Kidney epithelial cell (primary cell): ENCODE measurements around the gene MAP4K5. TPM values are rescaled to one million over a fixed set of nuclear protein-coding genes. Genes with fewer than 3 reads are reported as not detected.
A peak's percentile ranks its signal among the peaks of the same experiment; 100 is the strongest.
"Not testable (repeated sequence)": the region's sequence is repeated elsewhere in the genome, so short reads cannot be mapped to it uniquely, and the experiment has no call there.

Source experiments
- DNase-seq: peaks from one replicate; pipeline ENCODE4 v3.0.0-alpha.2; 2010; ENCODE audit warnings: low read depth
- H3K27me3 ChIP-seq: 2 replicates; pipeline ENCODE4 v1.6.0; 2011; ENCODE audit warnings: low read length; ENCODE audit not compliant: control insufficient read depth, insufficient read depth
- H3K36me3 ChIP-seq: 2 replicates; pipeline ENCODE4 v1.5.1; 2011; ENCODE audit warnings: low read length; ENCODE audit not compliant: control insufficient read depth, insufficient read depth
- H3K4me3 ChIP-seq: 2 replicates; pipeline ENCODE4 v1.5.1; 2011; ENCODE audit warnings: low read depth, mild to moderate bottlenecking, control low read depth, low read length
- CTCF ChIP-seq: IDR thresholded peaks from 2 replicates; pipeline ENCODE4 v1.5.1; 2011; ENCODE audit warnings: mild to moderate bottlenecking, moderate library complexity, low read length, control low read depth, inconsistent platforms; ENCODE audit not compliant: insufficient read depth, poor library complexity, severe bottlenecking
- total RNA-seq: library from RNA; depleted of rRNA; stranded (reverse); fragments of >200 nt; gene quantifications from 2 replicates; pipeline ENCODE4 v1.2.3, GENCODE V29; 2015

Gene MAP4K5
- total RNA-seq, 1 donor from 2014 or later = 131 TPM

GRCh38 chr14:50569714-50570274 lies 37.4 kb upstream of the MAP4K5 start:
- H3K27me3 ChIP-seq = no peaks in the 10 kb centered on the region
- no peak for TF ChIP-seq CTCF
- no peak for DNase-seq
- no peak overlapping the region for H3K4me3 ChIP-seq
- no peaks in the 10 kb centered on the region for H3K36me3 ChIP-seq

- H3K36me3 ChIP-seq = no peaks in the 10 kb centered on the region
- no peak overlapping the region for H3K4me3 ChIP-seq
- no peak for DNase-seq
- H3K27me3 ChIP-seq = no peaks in the 10 kb centered on the region
- TF ChIP-seq CTCF = no peak
These were observed 30.5 kb upstream of the MAP4K5 start for GRCh38 chr14:50562841-50563240.

GRCh38 chr14:50560931-50561285 lies 28.5 kb upstream of the MAP4K5 start:
- Histone ChIP-seq H3K27me3 (no peaks in the 10 kb centered on the region), H3K4me3 (peak overlapping the region; percentile 62), H3K36me3 (no peaks in the 10 kb centered on the region)
- no peak for DNase-seq
- no peak for TF ChIP-seq CTCF

GRCh38 chr14:50559990-50560930 lies 27.9 kb upstream of the MAP4K5 start, which contains the start of gene ATL1:
ATL1 (plus strand) TSS chr14:50560145; CDS start chr14:50560266, 121 bp downstream.
- TF ChIP-seq CTCF = no peak
- no peak for DNase-seq
- H3K36me3 ChIP-seq = no peaks in the 10 kb centered on the region
- H3K27me3 ChIP-seq = no peaks in the 10 kb centered on the region
- peak within 1 kb of the TSS; percentile 62 for H3K4me3 ChIP-seq

- not testable (repeated sequence) for DNase-seq, H3K4me3 ChIP-seq, H3K36me3 ChIP-seq, H3K27me3 ChIP-seq
These were observed 20.4 kb upstream of the MAP4K5 start for GRCh38 chr14:50552796-50553195.

- no peak for DNase-seq
- Histone ChIP-seq H3K4me3 (no peak overlapping the region), H3K27me3 (no peaks in the 10 kb centered on the region), H3K36me3 (no peaks in the 10 kb centered on the region)
- no peak for TF ChIP-seq CTCF
These were observed 19.5 kb upstream of the MAP4K5 start for GRCh38 chr14:50551877-50552276.
